Stimulated activated memory B cell treated with anti-CD40 and anti-IgM and Interleukin-4, amounts not matched to agents 10 μg/mL and 1 μg/mL and 100 μg/mL, for 72 hours (primary cell): ENCODE measurements around the gene PPIAL4G.
"Not testable (repeated sequence)": the region's sequence is repeated elsewhere in the genome, so short reads cannot be mapped to it uniquely, and the experiment has no call there.

Source experiments
- ATAC-seq: fragments of 150-1000 bp; cut with Tn5 transposase; 2 replicates; pipeline ENCODE4 v1.10.0; 2021
- H3K27ac Mint-ChIP-seq: one replicate; pipeline ENCODE4 v1.8.0; 2022; ENCODE audit warnings: mild to moderate bottlenecking, mixed read lengths
- H3K27me3 Mint-ChIP-seq: one replicate; pipeline ENCODE4 v1.8.0; 2022; ENCODE audit warnings: mixed read lengths
- H3K36me3 Mint-ChIP-seq: one replicate; pipeline ENCODE4 v1.8.0; 2022; ENCODE audit warnings: mixed read lengths
- H3K4me1 Mint-ChIP-seq: one replicate; pipeline ENCODE4 v1.8.0; 2022; ENCODE audit warnings: mixed read lengths
- H3K4me3 Mint-ChIP-seq: one replicate; pipeline ENCODE4 v1.8.0; 2022; ENCODE audit warnings: mild to moderate bottlenecking, moderate library complexity, mixed read lengths
- H3K9me3 Mint-ChIP-seq: one replicate; pipeline ENCODE4 v1.8.0; 2022; ENCODE audit warnings: mixed read lengths

The PPIAL4G gene

GRCh38 chr1:148452845-148453244, 30.3 kb downstream of the PPIAL4G start:
- not testable (repeated sequence) for H3K27me3 Mint-ChIP-seq, H3K27ac Mint-ChIP-seq, H3K4me1 Mint-ChIP-seq, ATAC-seq, H3K36me3 Mint-ChIP-seq, H3K4me3 Mint-ChIP-seq, H3K9me3 Mint-ChIP-seq

DNA sequence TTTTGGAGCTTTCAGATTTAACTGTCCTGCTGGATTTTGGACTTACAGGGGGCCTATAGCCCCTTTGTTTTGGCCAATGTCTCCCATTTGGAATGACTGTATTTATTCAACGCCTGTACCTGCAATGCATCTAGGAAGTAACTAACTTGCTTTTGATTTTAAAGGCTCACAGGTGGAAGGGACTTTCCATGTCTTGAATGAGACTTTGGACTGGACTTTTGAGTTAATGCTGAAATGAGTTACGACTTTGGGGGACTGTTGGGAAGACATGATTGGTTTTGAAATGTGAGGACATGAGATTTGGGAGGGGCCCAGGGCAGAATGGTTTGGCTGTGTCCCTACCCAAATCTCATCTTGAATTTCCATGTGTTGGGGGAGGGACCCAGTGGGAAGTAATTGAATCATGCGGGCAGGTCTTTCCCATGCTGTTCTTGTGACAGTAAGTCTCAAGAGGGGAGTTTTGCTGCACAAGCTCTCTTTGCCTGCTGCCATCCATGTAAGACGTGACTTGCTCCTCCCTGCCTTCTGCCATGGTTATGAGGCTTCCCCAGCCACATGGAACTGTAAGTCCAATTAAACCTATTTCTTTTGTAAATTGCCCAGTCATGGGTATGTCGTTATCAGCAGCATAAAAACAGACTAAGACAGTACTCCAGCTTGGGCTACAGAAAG, 43.3 kb downstream of the PPIAL4G start:
- not testable (repeated sequence) for ATAC-seq, H3K9me3 Mint-ChIP-seq, H3K27me3 Mint-ChIP-seq, H3K36me3 Mint-ChIP-seq, H3K4me3 Mint-ChIP-seq, H3K27ac Mint-ChIP-seq
- peaks cover 16% of the 10 kb centered on the region for H3K4me1 Mint-ChIP-seq

GRCh38 chr1:148435406-148435805, 47.7 kb downstream of the PPIAL4G start:
- H3K27ac Mint-ChIP-seq = no peak overlapping the region
- no peaks in the 10 kb centered on the region for H3K27me3 Mint-ChIP-seq
- H3K9me3 Mint-ChIP-seq = no peaks in the 10 kb centered on the region
- H3K4me1 Mint-ChIP-seq = peaks cover 16% of the 10 kb centered on the region
- no peak for ATAC-seq
- H3K4me3 Mint-ChIP-seq = no peak overlapping the region
- peaks cover 16% of the 10 kb centered on the region for H3K36me3 Mint-ChIP-seq

- Mint-ChIP-seq H3K36me3 (peaks cover 19% of the 10 kb centered on the region), H3K9me3 (no peaks in the 10 kb centered on the region), H3K4me1 (peaks cover 16% of the 10 kb centered on the region), H3K4me3 (no peak overlapping the region), H3K27ac (no peak overlapping the region), H3K27me3 (no peaks in the 10 kb centered on the region)
- no peak for ATAC-seq
These were observed 48.3 kb downstream of the PPIAL4G start for GRCh38 chr1:148434832-148435231.

- not testable (repeated sequence) for ATAC-seq, H3K27ac Mint-ChIP-seq, H3K27me3 Mint-ChIP-seq, H3K4me3 Mint-ChIP-seq, H3K4me1 Mint-ChIP-seq, H3K9me3 Mint-ChIP-seq
- peaks cover 35% of the 10 kb centered on the region for H3K36me3 Mint-ChIP-seq
These were observed 50.2 kb downstream of the PPIAL4G start for GRCh38 chr1:148432916-148433317.
